OCI-LY1 (cell line): ENCODE data around the gene MOSPD2.

Source experiments
- EZH2 ChIP-seq: fragments of 200-600 bp; sonication (generic), shearing (Covaris generic); IDR thresholded peaks from 2 replicates; pipeline ENCODE4 v1.8.0; 2017; ENCODE audit warnings: borderline replicate concordance, mixed run types, mild to moderate bottlenecking, antibody characterized with exemption, low read length, moderate library complexity, mixed read lengths
- TF ChIP-seq, protein P1 (sequence below): fragments of 200-600 bp; sonication (generic), shearing (Covaris generic); IDR thresholded peaks from 2 replicates; pipeline ENCODE4 v1.5.1; 2017; ENCODE audit warnings: mild to moderate bottlenecking, antibody characterized with exemption, low read length, moderate library complexity, mixed read lengths

DNA sequence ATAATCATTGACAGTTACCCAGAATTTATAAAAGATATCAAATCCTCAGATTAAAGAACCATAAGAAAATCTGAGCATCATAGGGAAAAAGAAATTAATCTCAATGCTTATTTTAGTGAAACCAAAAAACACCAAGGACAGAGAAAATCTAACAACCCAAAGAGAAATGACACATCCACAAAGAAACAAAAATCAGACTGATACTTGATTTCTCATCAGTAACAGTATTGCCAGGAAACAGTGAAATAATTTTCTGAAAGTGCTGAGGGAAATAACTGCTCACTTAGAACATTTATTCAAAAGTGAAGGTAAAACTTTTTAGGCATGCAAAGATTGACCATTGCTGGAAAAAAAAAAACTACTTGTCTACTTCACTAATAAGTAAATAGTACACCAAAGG lies 10.6 kb downstream of the MOSPD2 start:
- TF ChIP-seq, protein P1, sequence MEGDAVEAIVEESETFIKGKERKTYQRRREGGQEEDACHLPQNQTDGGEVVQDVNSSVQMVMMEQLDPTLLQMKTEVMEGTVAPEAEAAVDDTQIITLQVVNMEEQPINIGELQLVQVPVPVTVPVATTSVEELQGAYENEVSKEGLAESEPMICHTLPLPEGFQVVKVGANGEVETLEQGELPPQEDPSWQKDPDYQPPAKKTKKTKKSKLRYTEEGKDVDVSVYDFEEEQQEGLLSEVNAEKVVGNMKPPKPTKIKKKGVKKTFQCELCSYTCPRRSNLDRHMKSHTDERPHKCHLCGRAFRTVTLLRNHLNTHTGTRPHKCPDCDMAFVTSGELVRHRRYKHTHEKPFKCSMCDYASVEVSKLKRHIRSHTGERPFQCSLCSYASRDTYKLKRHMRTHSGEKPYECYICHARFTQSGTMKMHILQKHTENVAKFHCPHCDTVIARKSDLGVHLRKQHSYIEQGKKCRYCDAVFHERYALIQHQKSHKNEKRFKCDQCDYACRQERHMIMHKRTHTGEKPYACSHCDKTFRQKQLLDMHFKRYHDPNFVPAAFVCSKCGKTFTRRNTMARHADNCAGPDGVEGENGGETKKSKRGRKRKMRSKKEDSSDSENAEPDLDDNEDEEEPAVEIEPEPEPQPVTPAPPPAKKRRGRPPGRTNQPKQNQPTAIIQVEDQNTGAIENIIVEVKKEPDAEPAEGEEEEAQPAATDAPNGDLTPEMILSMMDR: no peak
- no peak for TF ChIP-seq EZH2
